Measurements from ENCODE around the gene PMIS2.

The PMIS2 gene

GRCh38 chr19:35544110-35544802, 41.7 kb upstream of the PMIS2 start:
- TF ChIP-seq CTCF (IDR thresholded peaks at IDR 0.05; ENCODE audit: extremely low read depth, insufficient read depth, missing control alignments): no peak
- DNase-seq (ENCODE audit: low spot score): no peak
- in situ Hi-C loops (cut with MboI; ENCODE audit: low pct_unique_long_range_greater_than_20kb, low sequenced_read_pairs, unreplicated experiment): no loop called here

- peak; percentile 98 for DNase-seq (ENCODE audit: low spot score)
- in situ Hi-C loops (cut with MboI; ENCODE audit: low pct_unique_long_range_greater_than_20kb, low sequenced_read_pairs, unreplicated experiment): no loop called here
Observed at GRCh38 chr19:35545001-35545854, 40.7 kb upstream of the PMIS2 start, which contains the start of gene TMEM147. Gene TMEM147, plus strand, starts transcription at chr19:35545626. Its CDS starts 114 bp downstream, at chr19:35545740.

GRCh38 chr19:35545855-35546381, 40.1 kb upstream of the PMIS2 start:
- in situ Hi-C loops (cut with MboI; ENCODE audit: low pct_unique_long_range_greater_than_20kb, low sequenced_read_pairs, unreplicated experiment): no loop called here
- no peak for TF ChIP-seq CTCF (IDR thresholded peaks at IDR 0.05; ENCODE audit: extremely low read depth, insufficient read depth, missing control alignments)

More at GRCh38 chr19:35545001-35545854, 40.7 kb upstream of the PMIS2 start, which contains the start of gene TMEM147:
- no peak for TF ChIP-seq CTCF (IDR thresholded peaks at IDR 0.05; ENCODE audit: extremely low read depth, insufficient read depth, missing control alignments)

GRCh38 chr19:35546532-35546931, 39.4 kb upstream of the PMIS2 start:
- DNase-seq (ENCODE audit: low spot score): no peak
- in situ Hi-C loops (cut with MboI; ENCODE audit: low pct_unique_long_range_greater_than_20kb, low sequenced_read_pairs, unreplicated experiment): no loop called here
- TF ChIP-seq CTCF (IDR thresholded peaks at IDR 0.05; ENCODE audit: extremely low read depth, insufficient read depth, missing control alignments): no peak

More at GRCh38 chr19:35545855-35546381, 40.1 kb upstream of the PMIS2 start:
- DNase-seq (ENCODE audit: low spot score): peak; percentile 88

- in situ Hi-C loops (cut with MboI; ENCODE audit: low pct_unique_long_range_greater_than_20kb, low sequenced_read_pairs, unreplicated experiment): no loop called here
- TF ChIP-seq CTCF (IDR thresholded peaks at IDR 0.05; ENCODE audit: extremely low read depth, insufficient read depth, missing control alignments): peak; percentile 83
- peak; percentile 85 for DNase-seq (ENCODE audit: low spot score)
Observed at GRCh38 chr19:35549174-35549788, 36.7 kb upstream of the PMIS2 start.

- in situ Hi-C loops (cut with MboI; ENCODE audit: low pct_unique_long_range_greater_than_20kb, low sequenced_read_pairs, unreplicated experiment): no loop called here
- no peak for DNase-seq (ENCODE audit: low spot score)
- TF ChIP-seq CTCF (IDR thresholded peaks at IDR 0.05; ENCODE audit: extremely low read depth, insufficient read depth, missing control alignments): no peak
Observed at GRCh38 chr19:35549879-35550523, 36.0 kb upstream of the PMIS2 start.

All from GM13977 (cell line).